GM19239 (cell line): ENCODE measurements around the gene KRTAP15-1.

Experiments
- DNase-seq: peaks from one replicate; pipeline ENCODE4 v3.0.0; 2011; ENCODE audit warnings: low spot score; ENCODE audit not compliant: insufficient read length
- FAIRE-seq: peaks from 2 replicates; lab custom pipeline; 2011; peaks lifted over from hg19 to GRCh38; lab: Jason Lieb, UNC

Gene KRTAP15-1

GRCh38 chr21:30486180-30486579, 46.1 kb downstream of the KRTAP15-1 start:
- FAIRE-seq (no peak), DNase-seq (no peak)

- DNase-seq (no peak), FAIRE-seq (no peak)
Measured at GRCh38 chr21:30487336-30487735, 47.3 kb downstream of the KRTAP15-1 start, which contains the start of gene KRTAP19-2. TSS of gene KRTAP19-2 (minus strand) at chr21:30487436. CDS start at chr21:30487348, 88 bp downstream.
